Measurements from ENCODE around the gene CCNB1IP1. TPM values are rescaled to one million over a fixed set of nuclear protein-coding genes. Genes with fewer than 3 reads are reported as not detected.
"Not testable (repeated sequence)": the region's sequence is repeated elsewhere in the genome, so short reads cannot be mapped to it uniquely, and the experiment has no call there.

CCNB1IP1 gene
- 10 to 100 TPM; 55.9 to 63.7 TPM for total RNA-seq

- ChIA-PET POLR2A (interaction anchor here (1.0 to 3.3 kb wide), 2 partner anchors 10 to 128 kb away, joined by 3 to 70 read pairs; partner anchors contain the start of genes PARP2 and PIP4P1), CTCF (interaction anchor here (1.2 to 3.1 kb wide), 2 partner anchors 10 to 63 kb away, joined by 3 to 15 read pairs; partner anchors contain the start of gene PARP2)
Measured at GRCh38 chr14:20332788-20333493, at the start of gene CCNB1IP1. Gene CCNB1IP1 (minus strand): TSS chr14:20333279. CDS start chr14:20316523, 16,756 bp downstream.

- POLR2A ChIA-PET: no interaction called here
- CTCF ChIA-PET: interaction anchor here (0.9 kb wide), 1 partner anchor 11 kb away, joined by 3 read pairs; no protein-coding TSS in a partner anchor
Measured at GRCh38 chr14:20382526-20382925, 49.4 kb upstream of the CCNB1IP1 start.

- CTCF ChIA-PET: no interaction called here
- POLR2A ChIA-PET: no interaction called here
Measured at GRCh38 chr14:20381341-20381740, 48.3 kb upstream of the CCNB1IP1 start.

- POLR2A ChIA-PET: no interaction called here
- CTCF ChIA-PET: no interaction called here
Measured at GRCh38 chr14:20380681-20381080, 47.6 kb upstream of the CCNB1IP1 start.

GRCh38 chr14:20379743-20380142, 46.7 kb upstream of the CCNB1IP1 start:
- ChIA-PET CTCF (no interaction called here), POLR2A (no interaction called here)

GRCh38 chr14:20377171-20377570, 44.1 kb upstream of the CCNB1IP1 start:
- POLR2A ChIA-PET: no interaction called here

GRCh38 chr14:20376071-20376588, 43.1 kb upstream of the CCNB1IP1 start:
- CTCF ChIA-PET: interaction anchor here (1.2 kb wide), 1 partner anchor 48 kb away, joined by 3 read pairs; no protein-coding TSS in a partner anchor

More at GRCh38 chr14:20377171-20377570, 44.1 kb upstream of the CCNB1IP1 start:
- CTCF ChIA-PET: no interaction called here

GRCh38 chr14:20375471-20375870, 42.4 kb upstream of the CCNB1IP1 start:
- CTCF ChIA-PET: interaction anchor here (1.2 kb wide), 1 partner anchor 48 kb away, joined by 3 read pairs; no protein-coding TSS in a partner anchor
- POLR2A ChIA-PET: no interaction called here

More at GRCh38 chr14:20376071-20376588, 43.1 kb upstream of the CCNB1IP1 start:
- POLR2A ChIA-PET: no interaction called here

- POLR2A ChIA-PET: no interaction called here
- CTCF ChIA-PET: no interaction called here
Measured at GRCh38 chr14:20372796-20373195, 39.7 kb upstream of the CCNB1IP1 start.

- CTCF ChIA-PET: no interaction called here
- POLR2A ChIA-PET: no interaction called here
Measured at GRCh38 chr14:20365928-20366327, 32.8 kb upstream of the CCNB1IP1 start.

GRCh38 chr14:20358474-20358873, 25.4 kb upstream of the CCNB1IP1 start:
- POLR2A ChIA-PET, CTCF ChIA-PET: not testable (repeated sequence)

- ChIA-PET POLR2A (interaction anchor here (1.5 kb wide), 1 partner anchor 13 kb away, joined by 4 read pairs; the partner anchor contains the start of gene PARP2), CTCF (interaction anchor here (0.6 to 1.1 kb wide), 2 partner anchors 13 to 37 kb away, joined by 3 read pairs; partner anchors contain the start of gene PARP2)
Measured at GRCh38 chr14:20356422-20356821, 23.3 kb upstream of the CCNB1IP1 start.

GRCh38 chr14:20350860-20351259, 17.8 kb upstream of the CCNB1IP1 start:
- ChIA-PET POLR2A (no interaction called here), CTCF (interaction anchor here (1.4 to 1.5 kb wide), 2 partner anchors 21 to 45 kb away, joined by 3 to 4 read pairs; no protein-coding TSS in a partner anchor)

- POLR2A ChIA-PET: no interaction called here
- CTCF ChIA-PET: interaction anchor here (1.5 kb wide), 1 partner anchor 46 kb away, joined by 3 read pairs; no protein-coding TSS in a partner anchor
Measured at GRCh38 chr14:20350282-20350681, 17.2 kb upstream of the CCNB1IP1 start.

- ChIA-PET POLR2A (no interaction called here), CTCF (interaction anchor here (0.6 to 0.7 kb wide), 2 partner anchors 19 to 49 kb away, joined by 3 to 4 read pairs; no protein-coding TSS in a partner anchor)
Measured at GRCh38 chr14:20347747-20348146, 14.7 kb upstream of the CCNB1IP1 start.

GRCh38 chr14:20346713-20347112, 13.6 kb upstream of the CCNB1IP1 start:
- ChIA-PET POLR2A (no interaction called here), CTCF (interaction anchor here (0.6 kb wide), 1 partner anchor 57 kb away, joined by 4 read pairs; no protein-coding TSS in a partner anchor)

GRCh38 chr14:20345366-20345765, 12.3 kb upstream of the CCNB1IP1 start:
- ChIA-PET CTCF (no interaction called here), POLR2A (no interaction called here)

GRCh38 chr14:20343862-20344220, 10.8 kb upstream of the CCNB1IP1 start:
- POLR2A ChIA-PET: interaction anchor here (0.8 to 3.7 kb wide), 15 partner anchors 8 to 338 kb away, joined by 3 to 70 read pairs (median 6); partner anchors contain the start of genes APEX1, CCNB1IP1, OSGEP and PIP4P1
- CTCF ChIA-PET: interaction anchor here (0.9 to 3.6 kb wide), 11 partner anchors 11 to 316 kb away, joined by 3 to 21 read pairs (median 4); partner anchors contain the start of genes APEX1, CCNB1IP1, OSGEP and PIP4P1

- ChIA-PET CTCF (interaction anchor here (0.7 to 3.6 kb wide), 14 partner anchors 10 to 339 kb away, joined by 3 to 21 read pairs (median 4); partner anchors contain the start of genes APEX1, CCNB1IP1, OSGEP and PIP4P1), POLR2A (interaction anchor here (0.6 to 3.7 kb wide), 25 partner anchors 9 to 338 kb away, joined by 3 to 70 read pairs (median 4); partner anchors contain the start of genes APEX1, CCNB1IP1, OSGEP and PIP4P1)
Measured at GRCh38 chr14:20343092-20343861, 10.2 kb upstream of the CCNB1IP1 start, which contains the start of gene PARP2. Gene PARP2 (plus strand): TSS chr14:20343635. CDS start chr14:20343642, 7 bp downstream.

Data from activated CD8-positive, alpha-beta memory T cell treated with anti-CD3 and anti-CD28 coated beads for 36 hours (primary cell).